Coronary artery (tissue), 2 donors: Measurements from ENCODE around the gene YPEL3.

Experiments used
- DNase-seq: peaks from one replicate; pipeline ENCODE4 v3.0.0-alpha.2; 2017; ENCODE audit warnings: low spot score
- H3K27ac ChIP-seq, 2 donors: fragments of 200-600 bp; sonication (generic); one replicate each; pipeline ENCODE4 v1.5.1; 2016 to 2019
- H3K4me3 ChIP-seq: fragments of 200-600 bp; sonication (generic); 2 replicates; pipeline ENCODE4 v1.5.1; 2016; ENCODE audit warnings: mild to moderate bottlenecking, moderate library complexity
- TF ChIP-seq, protein P1 (sequence below): fragments of 200-600 bp; sonication (generic); IDR thresholded peaks from one replicate; pipeline ENCODE4 v1.5.1; 2019; ENCODE audit warnings: antibody characterized with exemption

YPEL3 gene

DNA sequence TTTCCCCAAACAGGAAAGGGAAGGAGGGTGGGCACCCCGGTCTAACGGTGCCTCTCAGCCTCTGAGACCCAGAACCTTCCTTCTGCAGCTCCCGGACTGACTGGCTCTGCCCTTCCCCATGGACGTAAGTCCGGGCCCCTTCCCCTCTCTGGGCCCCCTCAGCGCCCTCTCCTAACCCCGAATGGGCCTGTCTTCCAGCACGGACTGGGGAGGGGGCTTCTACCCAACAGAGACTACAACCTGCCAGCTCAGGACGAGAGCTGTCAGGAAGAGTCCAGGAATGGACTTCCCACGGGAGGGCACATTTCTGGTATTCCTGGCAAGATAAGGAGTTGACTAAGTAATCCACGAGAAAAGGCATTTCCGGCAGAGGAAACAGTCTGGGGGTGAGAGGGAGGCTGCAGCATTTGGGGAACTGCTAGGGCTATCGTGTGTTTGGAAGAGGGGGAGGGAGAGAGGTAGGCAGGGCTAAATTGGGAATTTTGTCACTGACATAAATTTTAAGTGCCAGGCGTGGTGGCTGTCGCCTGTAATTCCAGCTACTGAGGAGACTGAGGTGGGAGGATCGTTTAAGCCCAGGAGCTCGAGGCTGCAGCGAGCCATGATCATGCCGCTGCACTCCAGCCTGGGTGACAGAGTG, 42.5 kb downstream of the YPEL3 start:
- DNase-seq = no peak
- Histone ChIP-seq H3K4me3 (peak overlapping the region; percentile 96), H3K27ac (peak overlapping the region; percentile 11 to 69)
- TF ChIP-seq, protein P1, sequence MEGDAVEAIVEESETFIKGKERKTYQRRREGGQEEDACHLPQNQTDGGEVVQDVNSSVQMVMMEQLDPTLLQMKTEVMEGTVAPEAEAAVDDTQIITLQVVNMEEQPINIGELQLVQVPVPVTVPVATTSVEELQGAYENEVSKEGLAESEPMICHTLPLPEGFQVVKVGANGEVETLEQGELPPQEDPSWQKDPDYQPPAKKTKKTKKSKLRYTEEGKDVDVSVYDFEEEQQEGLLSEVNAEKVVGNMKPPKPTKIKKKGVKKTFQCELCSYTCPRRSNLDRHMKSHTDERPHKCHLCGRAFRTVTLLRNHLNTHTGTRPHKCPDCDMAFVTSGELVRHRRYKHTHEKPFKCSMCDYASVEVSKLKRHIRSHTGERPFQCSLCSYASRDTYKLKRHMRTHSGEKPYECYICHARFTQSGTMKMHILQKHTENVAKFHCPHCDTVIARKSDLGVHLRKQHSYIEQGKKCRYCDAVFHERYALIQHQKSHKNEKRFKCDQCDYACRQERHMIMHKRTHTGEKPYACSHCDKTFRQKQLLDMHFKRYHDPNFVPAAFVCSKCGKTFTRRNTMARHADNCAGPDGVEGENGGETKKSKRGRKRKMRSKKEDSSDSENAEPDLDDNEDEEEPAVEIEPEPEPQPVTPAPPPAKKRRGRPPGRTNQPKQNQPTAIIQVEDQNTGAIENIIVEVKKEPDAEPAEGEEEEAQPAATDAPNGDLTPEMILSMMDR = no peak

DNA sequence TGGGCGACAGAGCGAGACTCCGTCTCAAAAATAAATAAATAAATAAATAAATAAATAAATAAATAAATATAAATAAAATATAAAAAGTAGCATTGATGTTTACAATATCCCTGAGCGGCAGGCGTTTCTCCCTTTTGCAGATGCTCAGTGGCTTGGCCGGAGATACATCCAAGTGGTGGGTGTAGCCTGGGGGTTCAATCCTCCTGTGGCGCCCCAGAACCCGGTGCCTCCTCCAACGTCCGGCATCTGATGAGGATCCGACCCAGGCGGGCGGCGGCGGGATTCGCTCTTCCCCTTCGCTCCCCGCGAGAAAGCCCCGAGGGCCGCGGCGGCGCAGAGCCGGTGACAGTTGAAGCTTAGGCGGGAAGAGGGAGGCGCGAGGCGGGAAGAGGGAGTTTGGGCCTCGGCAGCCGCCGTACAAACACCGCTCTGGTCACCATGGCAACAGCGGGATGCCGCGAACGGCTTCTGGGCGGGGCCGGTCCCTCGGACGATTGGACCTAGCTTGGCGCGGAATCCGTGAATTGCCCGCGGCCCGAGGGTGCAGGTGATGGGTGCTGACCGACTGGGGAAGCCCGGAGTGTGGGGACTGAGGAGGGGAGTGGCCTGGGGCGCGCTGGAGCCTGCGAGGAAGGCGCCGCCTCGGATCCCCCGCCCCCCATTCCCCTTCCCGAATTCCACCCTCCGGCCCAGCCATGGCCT, 43.2 kb downstream of the YPEL3 start:
- H3K4me3 ChIP-seq = peak overlapping the region; percentile 96
- DNase-seq = peak; percentile 94
- TF ChIP-seq, protein P1 = no peak
- H3K27ac ChIP-seq = peak overlapping the region; percentile 11 to 69

DNA sequence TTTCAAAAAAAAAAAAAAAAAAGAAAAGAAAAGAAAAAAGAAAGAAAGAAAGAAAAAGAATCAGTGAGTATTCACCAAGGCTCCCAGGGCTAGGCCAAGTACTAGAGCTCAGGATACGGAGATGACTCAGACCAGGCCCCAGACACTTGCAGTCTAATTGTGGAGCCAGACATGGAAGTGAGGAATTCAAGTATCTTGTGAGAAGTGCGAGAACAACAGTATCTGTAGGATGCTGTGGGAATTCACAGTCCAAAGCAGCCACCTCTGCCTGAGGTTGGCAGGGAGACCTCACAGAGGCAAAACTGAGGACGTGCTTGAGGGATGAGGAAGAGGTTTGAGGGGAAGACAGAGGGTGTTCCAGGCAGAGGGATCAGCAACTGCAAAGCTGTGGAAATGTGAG, 44.5 kb downstream of the YPEL3 start:
- DNase-seq = no peak
- no peak overlapping the region for H3K27ac ChIP-seq
- no peak overlapping the region for H3K4me3 ChIP-seq
- TF ChIP-seq, protein P1 = no peak

DNA sequence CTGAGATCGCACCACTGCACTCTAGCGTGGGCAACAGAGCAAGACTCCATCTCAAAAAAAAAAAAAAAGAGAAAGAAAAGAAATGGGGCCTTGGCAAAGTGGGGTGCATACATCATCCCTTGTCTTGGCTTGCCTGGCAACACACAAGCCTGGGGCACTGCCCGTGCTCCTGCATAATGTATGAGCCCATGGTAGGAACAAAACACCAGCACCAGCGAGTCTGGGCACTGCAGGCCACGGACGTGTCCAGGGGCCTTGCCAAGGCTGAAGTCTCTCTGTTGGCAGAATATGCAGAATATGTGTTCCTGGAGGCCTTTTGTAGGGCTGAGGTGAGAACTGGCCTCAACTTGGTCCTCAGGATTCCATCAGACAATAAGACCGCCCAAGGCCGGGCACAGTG, 46.1 kb downstream of the YPEL3 start:
- no peak for DNase-seq
- Histone ChIP-seq H3K27ac (no peak overlapping the region), H3K4me3 (no peak overlapping the region)
- TF ChIP-seq, protein P1 = no peak

DNA sequence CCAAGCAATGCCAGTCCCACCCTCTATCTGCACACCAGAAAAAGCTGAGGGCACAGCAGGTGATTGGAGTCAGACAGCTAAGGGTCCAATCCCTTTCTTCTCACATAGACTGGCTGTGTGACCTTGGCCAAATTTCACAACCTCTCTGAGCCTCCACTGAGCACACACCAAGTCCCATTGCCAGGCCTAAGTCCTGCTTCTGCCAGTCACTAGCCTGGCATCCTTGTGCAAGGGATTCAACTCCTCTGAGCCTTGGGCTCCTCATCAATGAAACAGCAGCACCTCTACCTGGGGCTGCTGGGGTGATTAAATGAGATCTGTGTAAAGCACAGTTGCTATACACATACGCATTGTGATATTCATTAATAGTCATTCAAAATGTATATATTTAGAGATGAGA, 49.4 kb downstream of the YPEL3 start:
- no peak for DNase-seq
- TF ChIP-seq, protein P1 = no peak
- no peak overlapping the region for H3K27ac ChIP-seq
- H3K4me3 ChIP-seq = no peak overlapping the region

DNA sequence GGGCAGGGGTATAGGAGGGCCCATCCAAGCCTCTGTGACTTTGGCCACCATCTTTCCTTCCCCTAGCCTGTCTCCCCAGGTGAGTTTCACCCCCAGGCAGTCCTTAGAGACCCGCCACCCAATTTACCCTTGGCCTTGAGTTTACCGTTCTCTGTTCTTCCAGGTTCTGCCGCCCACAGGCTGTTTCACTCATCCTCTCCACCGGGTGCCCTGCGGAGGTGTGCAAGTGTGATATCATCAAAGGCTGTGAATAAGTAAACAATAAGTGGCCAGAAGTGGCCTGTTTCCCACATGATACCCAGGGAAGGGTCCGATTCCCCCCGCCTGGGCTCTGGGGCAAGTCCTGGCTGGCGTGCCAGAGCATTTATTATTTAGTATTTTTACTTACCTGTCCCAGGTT, 49.8 kb downstream of the YPEL3 start:
- TF ChIP-seq, protein P1 = no peak
- H3K4me3 ChIP-seq = no peak overlapping the region
- H3K27ac ChIP-seq = no peak overlapping the region
- no peak for DNase-seq
